HG03064 (cell line): ENCODE data around the gene CBX1.
"Not testable (repeated sequence)": the region's sequence is repeated elsewhere in the genome, so short reads cannot be mapped to it uniquely, and the experiment has no call there.

ENCODE experiments used
- ATAC-seq: cut with Tn5 transposase; IDR thresholded peaks from one replicate; pipeline ENCODE4 v1.9.1; 2021; ENCODE audit warnings: low read depth; ENCODE audit not compliant: unreplicated experiment

Gene CBX1

DNA sequence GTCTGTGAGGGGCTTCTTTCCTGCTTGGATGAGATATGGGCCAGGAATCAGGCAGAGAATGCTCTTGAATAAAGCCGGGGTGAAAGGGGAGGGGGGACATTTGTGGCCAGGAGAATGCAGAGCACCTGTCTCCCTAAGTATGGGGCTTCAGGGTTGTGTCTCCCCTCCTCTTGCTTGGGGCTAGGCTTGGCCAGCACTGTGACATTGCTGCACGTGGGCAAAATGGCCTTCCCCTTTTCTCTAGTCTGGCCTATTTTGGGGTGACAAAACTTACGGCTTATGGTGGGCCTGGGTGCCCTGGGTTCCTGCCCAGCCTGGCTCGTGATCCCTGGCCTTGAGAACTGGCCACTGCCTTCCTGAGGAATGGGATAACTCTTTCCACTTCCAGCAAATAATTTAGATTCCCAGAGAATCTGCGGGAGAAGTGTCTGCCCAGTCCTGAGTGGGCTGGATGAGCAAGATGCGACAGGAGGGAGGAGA lies 47.5 kb downstream of the CBX1 start:
- ATAC-seq, result no peak

- ATAC-seq, result no peak
Measured at GRCh38 chr17:48052956-48053757, 48.1 kb downstream of the CBX1 start.

GRCh38 chr17:48051706-48052486 lies 49.4 kb downstream of the CBX1 start:
- no peak for ATAC-seq

DNA sequence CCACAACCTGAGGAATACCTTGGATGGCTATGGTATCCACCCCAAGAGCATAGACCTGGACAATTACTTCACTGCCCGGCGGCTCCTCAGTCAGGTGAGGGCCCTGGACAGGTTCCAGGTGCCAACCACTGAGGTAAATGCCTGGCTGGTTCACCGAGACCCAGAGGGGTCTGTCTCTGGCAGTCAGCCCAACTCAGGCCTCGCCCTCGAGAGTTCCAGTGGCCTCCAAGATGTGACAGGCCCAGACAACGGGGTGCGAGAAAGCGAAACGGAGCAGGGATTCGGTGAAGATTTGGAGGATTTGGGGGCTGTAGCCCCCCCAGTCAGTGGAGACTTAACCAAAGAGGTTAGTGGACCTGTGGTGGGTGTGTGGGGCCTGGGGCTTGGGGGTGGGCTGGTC lies 50.0 kb downstream of the CBX1 start:
- no peak for ATAC-seq

DNA sequence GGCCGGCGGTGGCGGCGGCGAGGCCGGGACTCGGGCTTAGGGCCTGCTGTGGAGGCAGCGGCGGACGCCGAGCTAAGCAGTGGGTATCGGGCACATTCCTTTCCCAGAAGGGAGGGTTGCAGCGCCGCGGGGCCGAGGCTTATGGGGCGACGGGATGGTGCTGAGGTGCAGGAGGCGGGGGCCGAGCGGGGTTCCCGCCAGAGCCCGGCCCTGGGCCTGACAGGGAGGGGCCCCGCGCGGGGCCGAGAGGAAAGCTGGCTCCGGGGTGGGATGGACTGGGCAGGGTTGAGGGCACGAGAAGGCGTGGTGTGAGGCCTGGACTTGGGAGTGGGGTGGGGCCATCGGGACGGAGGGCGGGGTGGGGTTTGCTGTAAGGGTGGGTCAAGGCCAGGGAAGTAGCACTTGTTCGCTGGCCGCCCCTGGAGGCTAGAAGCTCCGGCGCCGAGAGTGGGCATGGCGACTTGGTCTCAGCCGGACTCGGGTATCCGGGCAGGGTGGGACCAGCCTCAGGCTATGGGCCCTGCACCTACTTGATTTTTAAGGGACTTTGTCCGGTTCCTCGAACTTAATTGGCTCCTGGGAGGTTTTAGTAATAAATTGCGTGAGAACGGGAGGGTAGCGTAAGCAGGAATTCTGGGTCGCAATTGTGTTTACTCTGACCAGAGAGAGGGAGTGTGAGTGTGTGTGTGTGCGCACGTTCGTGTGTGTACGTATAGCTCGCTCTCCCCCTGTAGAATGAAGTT lies 52.7 kb downstream of the CBX1 start:
- ATAC-seq, result peak; percentile 32

DNA sequence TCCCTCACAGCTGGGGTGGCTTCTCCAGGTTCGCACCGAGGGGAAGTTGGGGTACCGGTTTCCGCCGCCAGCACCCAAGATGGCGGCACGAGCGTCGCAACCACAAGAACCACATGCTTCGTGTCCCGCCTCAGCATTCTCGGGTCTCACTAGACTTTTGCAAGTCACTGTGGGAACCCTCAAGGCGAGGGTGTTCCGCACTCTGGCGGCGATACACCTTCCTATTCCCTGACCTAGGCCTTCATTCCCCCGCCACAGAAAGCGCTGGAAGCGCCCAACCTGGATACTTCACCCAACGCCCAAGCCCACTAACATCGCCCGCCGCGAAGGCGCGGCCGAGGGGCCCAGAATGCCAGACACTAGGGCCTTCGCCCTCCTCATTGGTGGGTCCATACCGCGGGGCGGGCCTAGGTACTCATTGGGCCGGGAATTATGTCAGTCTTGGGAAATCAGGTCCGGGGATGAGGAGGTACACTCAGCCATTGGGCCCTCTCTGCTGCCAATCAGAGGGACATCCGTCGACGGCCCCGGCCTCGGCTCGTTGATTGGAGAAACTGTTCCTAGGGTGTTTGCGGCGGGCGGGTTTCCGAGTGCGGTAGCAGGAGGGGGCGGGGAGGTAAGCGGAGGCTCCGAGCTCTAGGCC lies 53.4 kb downstream of the CBX1 start, which contains the start of gene NFE2L1:
TSS of gene NFE2L1 (plus strand) at position 619 of the 643 bp plus-strand sequence. CDS start 2,760 bp downstream, outside the sequence.
- peak; percentile 86 for ATAC-seq

DNA sequence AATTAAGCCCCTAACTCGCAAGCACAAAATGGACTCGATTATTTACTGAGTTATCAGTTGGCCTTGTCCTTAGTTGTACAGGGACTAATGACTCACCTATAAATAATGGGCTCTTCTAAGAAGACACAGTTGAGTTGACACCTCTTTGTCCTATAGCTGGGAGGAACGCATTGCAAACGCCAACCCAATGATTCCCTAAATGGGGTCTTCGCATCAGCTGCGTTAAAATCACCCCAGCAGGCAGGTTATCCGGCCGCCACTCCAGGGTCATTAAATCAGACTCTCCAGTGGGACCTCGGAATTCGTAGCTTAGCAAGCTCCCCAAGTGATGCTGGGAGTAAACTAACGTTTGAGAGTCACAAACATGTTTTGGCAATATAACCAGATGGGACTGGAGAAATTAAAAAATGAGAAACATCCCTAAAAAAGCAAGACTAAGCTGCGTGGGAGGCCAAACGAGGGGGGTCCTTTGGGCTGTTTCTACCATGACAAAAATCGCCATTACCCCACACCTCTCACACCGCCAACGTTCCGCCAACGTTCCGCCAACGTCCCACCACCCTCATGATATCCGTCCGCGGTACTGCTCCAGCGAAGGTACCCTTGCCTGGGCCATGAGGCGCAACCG lies 54.1 kb downstream of the CBX1 start:
- ATAC-seq, result no peak

DNA sequence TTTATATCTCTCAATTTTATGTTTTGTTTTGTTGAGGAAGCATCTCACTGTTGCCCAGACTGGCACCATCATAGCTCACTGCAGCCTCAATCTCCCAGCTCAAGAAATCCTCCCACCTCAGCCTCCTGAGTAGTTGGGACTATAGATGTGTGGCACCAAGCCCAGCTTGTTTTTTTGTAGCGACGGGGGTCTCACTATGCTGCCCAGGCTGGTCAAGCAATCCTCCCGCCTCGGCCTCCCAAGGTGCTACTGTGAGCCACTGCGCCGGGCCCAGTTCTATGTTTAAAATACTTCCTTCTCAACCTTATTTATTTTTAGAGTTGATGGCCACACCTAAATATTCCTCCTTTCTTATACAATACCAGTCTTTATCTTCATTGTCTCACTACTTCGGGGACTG lies 55.0 kb downstream of the CBX1 start:
- ATAC-seq, result no peak

- no peak for ATAC-seq
Measured at GRCh38 chr17:48045316-48046001, 55.8 kb downstream of the CBX1 start.

DNA sequence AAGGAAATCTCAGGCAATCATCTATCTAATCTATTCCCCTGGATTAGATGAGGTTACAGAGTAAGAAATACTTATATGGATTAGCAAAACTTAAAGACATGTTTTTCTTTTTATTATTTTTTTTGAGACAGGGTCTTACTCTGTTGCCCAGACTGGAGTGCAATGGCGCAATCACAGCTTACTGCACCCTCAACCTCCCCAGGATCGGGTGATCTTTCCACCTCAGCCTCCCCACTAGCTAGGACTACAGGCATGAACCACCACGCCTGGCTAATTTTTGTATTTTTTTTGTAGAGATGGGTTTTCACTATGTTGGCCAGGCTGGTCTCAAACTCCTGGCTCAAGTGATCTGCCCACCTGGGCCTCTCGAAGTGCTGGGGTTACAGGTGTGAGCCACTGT lies 56.4 kb downstream of the CBX1 start:
- no peak for ATAC-seq

GRCh38 chr17:48043176-48043575 lies 58.1 kb downstream of the CBX1 start:
- ATAC-seq, result no peak

GRCh38 chr17:48038687-48039086 lies 62.6 kb downstream of the CBX1 start:
- no peak for ATAC-seq

DNA sequence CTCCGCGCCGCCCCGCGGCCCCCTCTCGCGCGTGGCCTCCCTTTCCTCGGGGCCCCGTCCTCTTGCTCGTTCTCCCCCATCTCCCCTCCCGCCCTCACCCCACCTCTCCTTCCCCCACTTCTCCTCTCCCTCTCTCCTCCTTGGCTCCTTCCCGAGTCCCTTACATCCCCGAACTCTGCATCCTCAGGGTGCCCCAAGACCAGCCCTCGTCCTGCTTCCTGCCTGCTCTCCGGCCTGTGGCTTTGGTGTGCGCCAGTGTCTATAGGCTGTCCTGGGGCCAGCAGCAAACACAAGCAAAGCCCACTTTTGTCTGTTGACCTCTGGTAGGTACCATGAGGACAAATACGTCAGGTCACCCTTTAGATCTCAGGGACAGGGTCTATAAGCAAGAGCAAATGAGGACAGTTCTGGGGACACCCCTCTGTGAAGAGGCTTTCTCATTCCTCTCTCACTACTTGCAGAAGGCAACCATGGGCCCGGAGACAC lies 63.4 kb downstream of the CBX1 start:
- ATAC-seq, result no peak

GRCh38 chr17:48037036-48037837 lies 64.0 kb downstream of the CBX1 start, which contains the start of gene COPZ2:
COPZ2 (minus strand) TSS chr17:48037797; CDS start chr17:48037777, 20 bp downstream.
- no peak for ATAC-seq

DNA sequence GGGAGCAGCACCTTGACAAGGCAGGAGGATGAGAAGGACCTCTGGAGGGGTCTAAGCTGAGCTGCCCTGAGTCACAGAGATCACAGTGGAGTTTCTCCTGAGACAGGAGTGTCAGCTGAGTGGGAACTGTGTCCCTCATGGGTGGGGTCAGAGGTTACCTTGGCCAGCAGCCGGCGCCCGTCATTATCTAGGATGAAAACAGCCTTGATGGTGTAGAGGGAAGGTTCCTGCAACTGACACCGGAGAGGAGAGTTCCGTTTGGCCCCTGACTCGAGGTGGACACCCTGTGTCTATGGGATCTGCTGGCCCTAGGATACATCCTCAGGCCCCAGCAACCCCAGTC lies 64.6 kb downstream of the CBX1 start:
- ATAC-seq, result no peak

GRCh38 chr17:48034734-48035133 lies 66.5 kb downstream of the CBX1 start:
- not testable (repeated sequence) for ATAC-seq

- no peak for ATAC-seq
Measured at GRCh38 chr17:48031966-48032365, 69.3 kb downstream of the CBX1 start.

- ATAC-seq, result no peak
Measured at GRCh38 chr17:48030531-48030930, 70.7 kb downstream of the CBX1 start.
